Smooth muscle cell of the umbilical artery (primary cell): ENCODE results near the gene EIF3F. TPM values are rescaled to one million over a fixed set of nuclear protein-coding genes. Genes with fewer than 3 reads are reported as not detected.

ENCODE experiments used
- total RNA-seq: library from RNA; depleted of rRNA; stranded (reverse); fragments of >200 nt; gene quantifications from 2 replicates; pipeline ENCODE4 v1.2.3, GENCODE V29; 2014

Gene EIF3F
- total RNA-seq = 156 and 252 TPM in 2 replicates

GRCh38 chr11:7986768-7987559 is at the start of gene EIF3F:
TSS of gene EIF3F (plus strand) at chr11:7987337. CDS start at chr11:7987353, 16 bp downstream.

GRCh38 chr11:7941608-7942007 is 45.5 kb upstream of the EIF3F start, which contains the start of gene OR10A3:
TSS of gene OR10A3 (minus strand) at chr11:7941708. CDS start at chr11:7939520, 2,188 bp downstream.

GRCh38 chr11:7965386-7965785 is 21.8 kb upstream of the EIF3F start, which contains the start of gene NLRP10:
TSS of gene NLRP10 (minus strand) at chr11:7965447. CDS start at chr11:7963495, 1,952 bp downstream.

Other genes with a start within 250 kb of the EIF3F start
- gene OR5P2, start 190.4 kb upstream of the EIF3F start, total RNA-seq = not detected in 2 replicates
- gene OR5P3, start 156.5 kb upstream of the EIF3F start, total RNA-seq = not detected in 2 replicates
- not detected in 2 replicates for gene OR10A6, start 56.1 kb upstream of the EIF3F start, total RNA-seq
- gene OR10A3, start 45.6 kb upstream of the EIF3F start, total RNA-seq = not detected in 2 replicates
- 0.78 TPM in 1 of 2 replicates, not detected in the other for gene NLRP10, start 21.9 kb upstream of the EIF3F start, total RNA-seq
- gene TUB, start 93.9 kb downstream of the EIF3F start, total RNA-seq = 3.1 and 5.3 TPM in 2 replicates
- not detected in 2 replicates for gene RIC3, start 181.7 kb downstream of the EIF3F start, total RNA-seq